ENCODE results near the gene SYK.
A peak's percentile ranks its signal among the peaks of the same experiment; 100 is the strongest.
"Not testable (repeated sequence)": the region's sequence is repeated elsewhere in the genome, so short reads cannot be mapped to it uniquely, and the experiment has no call there.

SYK gene

DNA sequence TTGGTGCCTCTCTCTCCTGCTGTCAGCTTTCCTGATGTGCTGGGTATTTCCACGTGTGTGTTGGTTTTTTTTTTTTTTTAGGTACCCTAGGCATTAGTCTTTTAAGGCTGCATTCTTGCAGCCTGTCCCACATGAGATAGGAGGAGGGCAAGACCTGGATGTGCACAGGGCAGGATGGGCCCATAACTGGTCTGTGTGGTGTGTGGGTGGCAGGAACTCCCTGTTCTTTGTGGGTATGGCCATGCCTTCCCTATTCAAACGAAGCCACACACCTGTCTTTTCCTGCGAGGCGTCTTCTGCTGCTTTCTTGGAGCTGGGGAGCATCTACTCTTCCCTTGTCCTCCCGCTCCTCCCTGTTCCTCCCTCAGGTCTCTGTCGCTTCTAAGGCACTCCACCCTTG lies 6.8 kb downstream of the SYK start:
- H3K4me3 ChIP-seq (ENCODE audit: low read length): no peak overlapping the region; the same call in 1 of the 2 replicates
- no peak for TF ChIP-seq ZNF274 (IDR thresholded peaks at IDR 0.05; ENCODE audit: low read depth, low read length)

DNA sequence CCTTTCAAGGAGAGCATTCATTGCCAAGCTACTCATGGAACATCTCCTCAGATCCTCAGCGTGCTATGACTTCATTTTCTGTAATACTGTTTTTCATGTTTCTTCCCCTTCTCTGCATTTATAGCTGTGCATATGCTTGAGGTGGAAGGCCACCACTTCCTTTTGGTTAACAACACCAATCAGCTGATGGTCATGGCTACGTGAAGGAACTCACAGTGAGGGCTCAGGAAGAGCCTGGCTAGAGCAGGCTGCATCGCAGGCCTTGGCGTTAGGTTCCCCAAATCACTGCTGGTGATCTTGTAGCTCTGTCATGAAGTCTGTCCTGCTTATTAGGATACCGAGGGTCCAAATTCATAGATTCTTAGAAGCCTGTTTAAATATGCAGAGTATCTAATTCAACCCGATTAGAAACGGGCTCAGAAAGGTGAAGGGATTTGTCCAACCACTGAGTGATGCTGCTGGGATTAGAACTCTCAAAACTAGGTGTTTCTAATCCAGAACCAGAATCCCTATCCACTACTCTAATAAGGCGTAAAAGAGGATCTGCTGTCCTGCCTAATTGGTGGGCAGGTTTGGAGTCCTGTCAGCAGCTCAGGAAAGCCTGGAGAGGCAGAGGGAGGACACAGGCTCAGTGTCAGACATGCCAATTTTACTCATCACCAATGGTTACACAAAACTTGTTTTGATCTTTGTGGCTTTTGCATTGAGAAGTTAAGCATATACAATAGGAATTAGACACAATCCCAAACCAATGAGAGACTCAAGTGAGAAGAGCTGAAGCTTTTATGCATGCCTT lies 7.5 kb downstream of the SYK start:
- no peak overlapping the region; the same call in 1 of the 2 replicates for H3K4me3 ChIP-seq (ENCODE audit: low read length)
- no peak for TF ChIP-seq ZNF274 (IDR thresholded peaks at IDR 0.05; ENCODE audit: low read depth, low read length)

DNA sequence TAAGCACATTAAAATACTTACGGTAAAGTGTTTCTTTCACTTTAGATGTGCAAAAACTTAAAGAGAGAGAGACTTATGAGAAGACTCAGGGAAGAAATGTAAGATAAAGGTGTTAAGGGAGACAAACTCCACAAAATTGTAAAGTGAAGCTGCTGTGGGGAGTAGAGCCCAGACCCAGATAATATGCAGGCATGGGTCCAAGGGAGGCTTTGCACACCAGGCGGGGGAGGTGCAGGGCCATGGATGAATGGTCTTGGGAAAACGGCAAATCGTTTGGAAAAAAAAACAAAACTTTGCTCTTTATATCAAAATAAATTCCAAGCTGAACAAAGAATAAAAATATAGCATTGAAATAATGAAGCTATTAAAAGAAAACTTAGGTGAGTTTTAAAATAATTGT lies 9.1 kb downstream of the SYK start:
- no peak for TF ChIP-seq ZNF274 (IDR thresholded peaks at IDR 0.05; ENCODE audit: low read depth, low read length)
- no peak overlapping the region for H3K4me3 ChIP-seq (ENCODE audit: low read length)

DNA sequence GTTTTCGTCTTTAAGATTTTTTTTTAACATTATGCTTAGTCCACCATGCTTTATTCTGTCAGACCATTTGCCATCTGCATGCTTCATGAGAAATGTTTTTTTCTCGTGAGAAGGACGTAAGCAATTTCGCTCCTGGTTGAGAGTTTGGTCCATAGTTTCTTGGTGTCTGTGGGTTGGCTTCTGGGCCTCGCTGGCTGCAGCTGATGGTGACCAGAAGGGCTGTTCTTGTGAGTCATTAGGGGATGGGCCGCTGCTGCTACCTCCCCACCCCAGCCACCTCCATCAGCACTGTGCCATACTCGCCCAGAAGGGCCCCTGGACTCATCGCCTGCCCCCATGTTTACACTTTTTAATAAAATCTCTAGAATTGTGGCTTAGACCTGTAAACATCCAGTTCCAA lies 11.4 kb downstream of the SYK start:
- no peak overlapping the region for H3K4me3 ChIP-seq (ENCODE audit: low read length)
- TF ChIP-seq ZNF274 (IDR thresholded peaks at IDR 0.05; ENCODE audit: low read depth, low read length): no peak

DNA sequence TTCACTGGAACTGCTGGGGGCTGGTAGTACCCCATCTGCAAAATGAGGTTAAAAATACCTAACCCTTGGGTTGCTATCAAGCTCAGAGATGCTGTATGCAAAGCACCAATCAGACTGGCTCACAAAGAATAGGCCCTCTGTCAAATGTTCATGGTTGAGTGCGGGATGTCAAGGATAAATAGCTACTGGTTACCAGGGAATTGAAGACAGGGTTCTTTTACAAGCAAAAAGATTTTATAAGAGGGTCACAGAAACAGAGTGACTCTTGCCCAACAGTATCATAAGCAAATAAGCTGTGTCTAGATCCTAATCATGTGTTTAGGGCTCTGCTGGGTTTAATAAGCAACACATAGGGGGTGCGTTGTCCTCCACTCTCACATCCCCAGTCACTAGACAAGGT lies 11.9 kb downstream of the SYK start:
- TF ChIP-seq ZNF274 (IDR thresholded peaks at IDR 0.05; ENCODE audit: low read depth, low read length): no peak
- H3K4me3 ChIP-seq (ENCODE audit: low read length): no peak overlapping the region

DNA sequence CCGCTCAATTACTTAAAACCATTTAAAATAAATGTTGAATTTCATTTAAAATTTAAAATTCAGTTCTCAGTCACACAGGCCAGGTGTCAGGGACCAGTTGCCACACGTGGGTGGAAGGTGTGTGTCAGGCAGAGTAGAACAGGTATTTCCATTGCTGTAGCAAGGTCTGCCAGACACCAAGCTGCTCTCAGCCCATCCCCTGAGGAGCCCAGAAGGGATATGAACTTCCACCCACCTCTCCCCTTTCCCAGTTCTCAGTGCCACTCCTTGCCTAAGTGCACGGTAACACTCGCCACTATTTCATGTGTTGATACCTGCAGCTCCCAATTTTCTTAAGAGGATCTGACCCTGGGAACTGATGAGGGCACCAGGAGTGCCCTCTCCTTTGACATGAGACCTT lies 12.7 kb downstream of the SYK start:
- no peak for TF ChIP-seq ZNF274 (IDR thresholded peaks at IDR 0.05; ENCODE audit: low read depth, low read length)
- H3K4me3 ChIP-seq (ENCODE audit: low read length): no peak overlapping the region

DNA sequence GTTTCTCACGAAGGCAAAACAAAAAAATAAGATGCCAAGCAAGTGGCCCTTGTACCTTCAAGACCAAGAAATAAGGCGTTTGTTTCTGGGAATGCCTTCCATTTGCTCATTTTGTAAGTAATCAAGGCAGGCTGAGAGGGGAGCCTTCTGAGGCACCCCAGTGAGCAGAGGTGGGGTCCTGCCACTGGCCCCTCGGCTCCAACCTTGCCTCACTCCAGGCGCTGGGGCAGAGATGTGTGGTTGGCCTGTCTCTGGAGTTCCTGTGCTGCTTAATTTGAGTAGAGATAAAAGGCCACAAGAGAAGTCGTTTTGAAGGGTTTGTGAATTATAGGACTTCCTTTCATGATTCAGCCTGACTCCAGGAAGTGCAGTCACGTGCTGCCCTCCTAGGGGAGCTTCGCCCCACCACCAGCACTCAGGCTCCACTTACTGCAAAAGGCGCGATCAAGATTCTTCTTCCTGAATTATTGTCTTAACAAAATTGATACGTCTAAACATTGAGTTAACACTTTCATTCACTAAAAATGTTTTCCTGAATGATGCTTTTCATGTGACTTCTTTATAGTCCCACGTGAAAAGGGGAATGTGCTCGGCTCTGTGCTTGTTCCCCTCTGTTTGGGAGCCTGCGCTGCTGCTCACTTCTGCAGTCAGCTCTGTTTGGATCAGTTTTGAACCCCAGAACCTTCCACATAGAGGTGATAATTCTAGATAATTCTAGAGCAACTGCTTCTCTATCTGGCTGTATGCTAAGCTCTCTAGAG lies 13.7 kb downstream of the SYK start:
- peak overlapping the region; percentile 31; the same call in 1 of the 2 replicates for H3K4me3 ChIP-seq (ENCODE audit: low read length)
- TF ChIP-seq ZNF274 (IDR thresholded peaks at IDR 0.05; ENCODE audit: low read depth, low read length): no peak

DNA sequence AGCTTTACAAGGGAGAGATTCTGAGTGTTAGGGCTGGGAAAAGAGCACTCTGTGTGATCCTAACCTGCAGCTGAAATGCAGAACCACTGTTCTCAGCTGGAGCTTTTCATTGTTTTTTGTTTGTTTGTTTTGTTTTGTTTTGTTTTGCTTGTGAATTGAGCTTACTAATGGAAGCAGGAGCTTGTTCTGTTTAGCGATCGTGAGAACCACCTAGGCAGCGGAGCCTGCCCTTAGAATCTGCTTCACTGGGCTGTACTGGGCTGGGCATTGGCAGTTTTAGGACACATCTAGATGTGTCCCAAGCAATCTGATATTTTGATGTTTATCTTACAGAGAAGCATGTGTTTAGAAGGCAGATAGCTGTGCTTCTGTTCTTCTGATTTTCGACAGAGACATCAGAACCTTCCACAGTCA lies 14.3 kb downstream of the SYK start:
- peak overlapping the region; percentile 31; the same call in 1 of the 2 replicates for H3K4me3 ChIP-seq (ENCODE audit: low read length)
- no peak for TF ChIP-seq ZNF274 (IDR thresholded peaks at IDR 0.05; ENCODE audit: low read depth, low read length)

DNA sequence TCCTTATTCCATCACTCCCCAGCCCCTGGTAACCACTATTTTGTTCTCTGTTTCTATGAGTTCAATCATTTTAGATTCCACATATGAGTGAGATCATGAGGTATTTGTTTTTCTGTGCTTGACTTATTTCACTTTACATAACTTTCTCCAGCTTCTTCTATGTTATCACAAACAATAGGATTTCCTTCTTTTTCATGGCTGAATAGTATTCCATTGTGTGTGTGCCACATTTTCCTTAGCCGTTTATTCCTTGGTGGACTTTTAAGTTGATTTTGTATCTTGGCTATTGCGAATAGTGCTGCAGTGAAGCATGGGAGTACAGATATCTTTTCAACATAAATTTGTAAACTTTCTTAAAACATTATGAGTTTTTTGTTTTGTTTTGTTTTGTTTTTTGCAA lies 15.1 kb downstream of the SYK start:
- TF ChIP-seq ZNF274 (IDR thresholded peaks at IDR 0.05; ENCODE audit: low read depth, low read length): no peak
- H3K4me3 ChIP-seq (ENCODE audit: low read length): no peak overlapping the region

DNA sequence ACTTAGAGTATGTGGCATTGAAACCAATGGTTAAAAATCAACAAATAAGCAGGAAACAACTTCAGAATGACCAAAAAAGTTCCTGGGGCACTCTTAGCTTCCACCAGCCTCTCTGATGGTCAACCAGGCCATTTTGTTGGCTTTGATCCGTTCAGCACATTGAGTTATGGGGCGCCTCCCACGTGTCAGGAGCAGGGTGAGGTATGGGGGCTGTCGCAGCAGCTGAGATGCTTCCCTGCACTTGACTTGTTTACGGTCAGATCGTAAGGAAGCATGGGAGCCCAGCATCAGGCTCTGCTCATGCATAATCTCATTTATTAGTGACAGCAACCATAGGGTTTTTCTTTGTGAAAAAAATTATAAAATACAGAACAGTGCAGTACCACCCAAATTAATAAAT lies 16.7 kb downstream of the SYK start:
- no peak for TF ChIP-seq ZNF274 (IDR thresholded peaks at IDR 0.05; ENCODE audit: low read depth, low read length)
- no peak overlapping the region for H3K4me3 ChIP-seq (ENCODE audit: low read length)

DNA sequence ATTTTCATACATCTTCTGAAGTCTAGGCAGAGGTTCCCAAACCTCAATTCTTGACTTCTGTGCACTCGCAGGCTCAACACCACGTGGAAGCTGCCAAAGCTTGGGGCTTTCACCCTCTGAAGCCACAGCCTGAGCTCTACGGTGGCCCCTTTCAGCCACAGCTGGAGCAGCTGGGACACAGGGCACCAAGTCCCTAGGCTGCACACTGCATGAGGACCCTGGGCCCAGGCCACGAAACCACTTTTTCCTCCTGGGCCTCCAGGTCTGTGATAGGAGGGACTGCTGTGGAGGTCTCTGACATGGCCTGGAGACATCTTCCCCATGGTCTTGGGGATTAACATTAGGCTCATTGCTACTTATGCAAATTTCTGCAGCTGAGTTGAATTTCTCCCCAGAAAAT lies 18.8 kb downstream of the SYK start:
- H3K4me3 ChIP-seq (ENCODE audit: low read length): not testable (repeated sequence)

DNA sequence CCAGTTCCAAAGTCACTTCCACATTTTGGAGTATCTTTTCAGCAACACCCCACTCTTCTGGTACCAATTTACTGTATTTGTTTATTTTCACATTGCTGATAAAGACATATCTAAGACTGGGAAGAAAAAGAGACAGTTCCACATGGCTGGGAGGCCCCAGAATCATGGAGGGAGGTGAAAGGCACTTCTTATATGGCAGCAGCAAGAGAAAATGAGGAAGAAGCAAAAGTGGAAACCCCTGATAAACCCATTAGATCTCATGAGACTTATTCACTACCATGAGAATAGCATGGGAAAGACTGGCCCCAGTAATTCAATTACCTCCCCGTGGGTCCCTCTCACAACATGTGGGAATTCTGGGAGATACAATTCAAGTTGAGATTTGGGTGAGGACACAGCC lies 19.6 kb downstream of the SYK start:
- H3K4me3 ChIP-seq (ENCODE audit: low read length): not testable (repeated sequence)

DNA sequence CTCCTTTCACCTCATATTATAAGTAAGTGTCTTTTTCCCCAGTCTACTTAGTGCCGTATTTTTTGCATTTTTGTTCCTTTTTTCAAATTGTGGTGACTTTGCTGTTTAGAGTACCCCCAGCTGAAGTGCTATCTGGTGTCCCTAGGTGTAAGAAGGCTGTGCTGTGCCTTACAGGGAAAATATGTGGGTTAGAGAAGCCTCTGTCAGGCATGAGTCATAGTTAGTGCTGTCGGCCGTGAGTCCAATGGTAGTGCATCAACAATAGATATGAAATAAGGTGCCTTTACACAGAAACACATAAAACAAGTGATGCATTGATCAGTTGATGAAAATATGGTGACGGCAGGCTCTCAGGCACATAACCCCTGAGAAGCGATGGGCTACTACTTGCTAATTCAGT lies 20.1 kb downstream of the SYK start:
- H3K4me3 ChIP-seq (ENCODE audit: low read length): no peak overlapping the region
- no peak for TF ChIP-seq ZNF274 (IDR thresholded peaks at IDR 0.05; ENCODE audit: low read depth, low read length)

DNA sequence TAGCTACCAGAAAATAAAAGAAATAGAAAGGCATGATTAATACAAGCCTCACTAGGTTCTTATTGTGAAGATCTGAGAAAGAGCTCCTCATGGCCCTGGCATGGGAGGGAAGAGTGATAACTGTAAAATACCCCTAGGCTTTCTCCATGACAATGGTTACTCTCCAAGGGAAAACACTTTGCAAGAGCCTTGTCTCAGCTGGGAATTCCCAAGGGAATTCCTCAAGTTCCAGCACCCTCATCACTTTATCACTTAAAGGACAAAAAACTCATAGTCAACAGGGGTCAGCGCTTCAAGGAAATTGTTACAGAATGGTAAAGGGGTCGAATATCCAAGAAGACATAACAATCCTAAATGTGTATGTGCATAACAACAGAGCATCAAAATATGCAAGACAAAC lies 21.2 kb downstream of the SYK start:
- no peak for TF ChIP-seq ZNF274 (IDR thresholded peaks at IDR 0.05; ENCODE audit: low read depth, low read length)

DNA sequence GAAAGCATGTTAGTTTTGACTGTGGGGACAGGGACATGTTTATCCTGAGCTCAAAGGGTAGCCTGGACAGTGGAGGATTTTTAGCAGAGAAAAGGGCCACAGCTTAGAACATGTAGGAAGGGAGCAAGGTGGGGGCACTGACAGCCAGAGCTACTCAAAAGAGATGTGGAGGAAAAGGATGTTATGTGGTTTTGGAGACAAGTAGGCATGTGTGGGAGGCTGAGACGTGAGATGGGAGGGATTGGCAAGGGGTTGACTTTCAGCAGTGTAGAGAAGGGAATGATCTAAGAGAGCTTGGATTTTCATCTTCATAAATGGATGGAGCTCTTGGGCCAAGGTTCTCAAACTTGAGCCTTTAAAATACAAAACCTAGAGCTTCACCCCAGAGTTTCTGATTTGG lies 24.0 kb downstream of the SYK start:
- no peak for TF ChIP-seq ZNF274 (IDR thresholded peaks at IDR 0.05; ENCODE audit: low read depth, low read length)
- no peak overlapping the region for H3K4me3 ChIP-seq (ENCODE audit: low read length)

More for the DNA sequence above, 21.2 kb downstream of the SYK start:
- no peak overlapping the region for H3K4me3 ChIP-seq (ENCODE audit: low read length)
